ENCODE results near the gene ARHGAP9. TPM values are rescaled to one million over a fixed set of nuclear protein-coding genes. Genes with fewer than 3 reads are reported as not detected.

Gene ARHGAP9
- total and polyA plus RNA-seq, 2 of the 8 experiments (the other 6 are each of a cell fraction or from before 2014, with no cell fraction given): 3.2 to 6.0 TPM

DNA sequence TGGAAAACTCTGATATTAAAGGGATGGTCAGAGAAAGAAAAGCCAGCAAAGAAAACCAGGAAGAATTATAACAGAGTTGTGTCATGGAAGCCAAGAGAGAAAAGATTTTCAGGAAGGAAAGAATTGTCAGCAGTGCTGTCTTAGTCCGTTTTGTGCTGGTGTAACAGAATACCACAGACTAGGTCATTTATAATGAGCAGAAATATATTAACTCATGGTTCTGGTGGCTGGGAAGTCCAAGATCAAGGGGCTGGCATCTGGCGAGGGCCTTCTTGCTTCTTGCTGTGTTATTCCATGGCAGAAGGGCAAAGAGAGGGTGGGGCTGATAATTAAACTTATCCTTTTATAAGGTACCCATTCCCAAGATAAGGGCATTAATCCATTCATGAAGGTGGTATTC, 31.0 kb downstream of the ARHGAP9 start:
- Histone ChIP-seq H3K56ac (replicated peaks; ENCODE audit: insufficient read length, low read depth, low read length) (no peak overlapping the region), H3K23me2 (ENCODE audit: low read depth, low read length) (no peaks in the 10 kb centered on the region), H3K4me3 (ENCODE audit: extremely low read depth in 1 of 4, insufficient read depth in 2 of 4, low read depth in 3 of 4, low read length in 4 of 4) (no peak overlapping the region), H3K27me3 (replicated peaks in 1 of 4; ENCODE audit: control insufficient read depth in 3 of 4, extremely low read depth in 1 of 4, insufficient read depth in 3 of 4, low read length in 3 of 4) (no peaks in the 10 kb centered on the region), H4K91ac (replicated peaks; ENCODE audit: insufficient read length, low read length) (no peak overlapping the region), H3K79me2 (ENCODE audit: control insufficient read depth in 1 of 2, insufficient read depth in 2 of 2, low read length in 2 of 2) (no peaks in the 10 kb centered on the region), H3K4ac (replicated peaks; ENCODE audit: insufficient read length, low read depth, low read length) (no peak overlapping the region), H3K9ac (replicated peaks in 1 of 4; ENCODE audit: extremely low read depth in 1 of 4, low read depth in 3 of 4, low read length in 3 of 4) (no peak overlapping the region), H3K4me2 (ENCODE audit: insufficient read depth in 1 of 2, low read depth in 2 of 2, low read length in 2 of 2) (no peak overlapping the region), H3K23ac (ENCODE audit: insufficient read length) (no peak overlapping the region), H3K4me1 (replicated peaks in 1 of 4; ENCODE audit: control insufficient read depth in 3 of 4, insufficient read depth in 4 of 4, low read length in 3 of 4) (peaks cover 0 to 4% (median 0%) of the 10 kb centered on the region in 4 experiments; a peak in 4 of 7 replicates), H2AFZ (ENCODE audit: low read length) (no peak overlapping the region), H2AK5ac (ENCODE audit: low read depth, low read length) (no peak overlapping the region), H2BK12ac (ENCODE audit: low read depth, low read length) (no peak overlapping the region), H3K27ac (ENCODE audit: low read depth, low read length) (no peak overlapping the region), H4K8ac (ENCODE audit: extremely low read depth, insufficient read depth, low read length) (no peak overlapping the region), H3K9me3 (ENCODE audit: insufficient read depth in 2 of 2, low read depth in 1 of 2, low read length in 1 of 2) (no peaks in the 10 kb centered on the region), H4K20me1 (replicated peaks in 1 of 2; ENCODE audit: control insufficient read depth in 1 of 2, insufficient read depth in 2 of 2, low read length in 2 of 2) (no peaks in the 10 kb centered on the region), H4K5ac (ENCODE audit: insufficient read length, low read depth, low read length) (no peak overlapping the region), H3K14ac (ENCODE audit: insufficient read length) (no peak overlapping the region), H2BK20ac (ENCODE audit: low read length) (no peak overlapping the region), H3K36me3 (ENCODE audit: control insufficient read depth in 2 of 4, insufficient read depth in 4 of 4, low read length in 3 of 4) (no peaks in the 10 kb centered on the region), H2BK120ac (replicated peaks; ENCODE audit: low read depth, low read length) (no peak overlapping the region), H2BK15ac (ENCODE audit: low read length) (no peak overlapping the region), H2BK5ac (ENCODE audit: low read depth, low read length) (no peak overlapping the region), H3K79me1 (ENCODE audit: low read depth, low read length) (no peaks in the 10 kb centered on the region), H3K18ac (ENCODE audit: extremely low read depth, low read length) (no peak overlapping the region)
- ChIA-PET CTCF (ENCODE audit: partially characterized antibody) (interaction anchor here (0.7 to 18.5 kb wide), 6 partner anchors 10 to 205 kb away, joined by 3 to 478 read pairs (median 168); partner anchors contain the start of genes ARHGAP9, INHBC, MARS1 and STAC3), POLR2A (ENCODE audit: partially characterized antibody) (interaction anchor here (0.8 to 11.2 kb wide), 2 partner anchors 16 to 148 kb away, joined by 3 to 168 read pairs; partner anchors contain the start of genes INHBC and R3HDM2)
- DNase-seq (ENCODE audit: low read depth in 1 of 2, low spot score in 2 of 2): no peak
- WGBS, 2 experiments (ENCODE audit: extremely low coverage in 1 of 2, insufficient coverage in 1 of 2, insufficient read length in 1 of 2, insufficient replicate concordance in 2 of 2, low coverage in 1 of 2, low lambda C conversion rate in 2 of 2, missing lambda C conversion rate in 1 of 2): 88% methylated on average over 2 of the region's 2 CpGs; no CpG with 5 or more reads in 1 of the 2 experiments
- FAIRE-seq: no peak
- TF ChIP-seq JUND (IDR thresholded peaks at IDR 0.05; ENCODE audit: low read length) (no peak), RNF2 (IDR thresholded peaks at IDR 0.05; ENCODE audit: borderline replicate concordance, low read depth, low read length, missing control alignments, poor library complexity, severe bottlenecking) (no peak), MAFK (IDR thresholded peaks at IDR 0.05; ENCODE audit: low read depth, low read length) (no peak), BCL11A (IDR thresholded peaks at IDR 0.05; ENCODE audit: low read depth in 2 of 2, low read length in 2 of 2) (no peak), MAX (IDR thresholded peaks at IDR 0.05) (no peak), CEBPB (IDR thresholded peaks at IDR 0.05; ENCODE audit: low read depth, low read length) (no peak), SP4 (IDR thresholded peaks at IDR 0.05; ENCODE audit: low read length) (no peak), CTBP2 (IDR thresholded peaks at IDR 0.05; ENCODE audit: borderline replicate concordance, insufficient read depth, insufficient read length, low read length) (no peak), TCF12 (IDR thresholded peaks at IDR 0.05; ENCODE audit: low read depth, low read length) (no peak), SIN3A (conservative IDR thresholded peaks at IDR 0.05 in 1 of 2, IDR thresholded peaks at IDR 0.05 in 1 of 2; ENCODE audit: low read depth in 1 of 2, low read length in 2 of 2) (no peak), TEAD4 (IDR thresholded peaks at IDR 0.05; ENCODE audit: low read depth, low read length) (no peak)
- TF ChIP-seq, protein P1, sequence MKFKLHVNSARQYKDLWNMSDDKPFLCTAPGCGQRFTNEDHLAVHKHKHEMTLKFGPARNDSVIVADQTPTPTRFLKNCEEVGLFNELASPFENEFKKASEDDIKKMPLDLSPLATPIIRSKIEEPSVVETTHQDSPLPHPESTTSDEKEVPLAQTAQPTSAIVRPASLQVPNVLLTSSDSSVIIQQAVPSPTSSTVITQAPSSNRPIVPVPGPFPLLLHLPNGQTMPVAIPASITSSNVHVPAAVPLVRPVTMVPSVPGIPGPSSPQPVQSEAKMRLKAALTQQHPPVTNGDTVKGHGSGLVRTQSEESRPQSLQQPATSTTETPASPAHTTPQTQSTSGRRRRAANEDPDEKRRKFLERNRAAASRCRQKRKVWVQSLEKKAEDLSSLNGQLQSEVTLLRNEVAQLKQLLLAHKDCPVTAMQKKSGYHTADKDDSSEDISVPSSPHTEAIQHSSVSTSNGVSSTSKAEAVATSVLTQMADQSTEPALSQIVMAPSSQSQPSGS (IDR thresholded peaks at IDR 0.05; ENCODE audit: low read length): no peak

All from H1 (cell line).